ENCODE results near the gene HNRNPH2. TPM values are rescaled to one million over a fixed set of nuclear protein-coding genes. Genes with fewer than 3 reads are reported as not detected.

Gene HNRNPH2
- total RNA-seq, 3 donors from 2014 or later (not counting 1 experiment from before 2014, with no cell fraction given) = 47.3 to 56.1 (median 52.9) TPM

- no peak overlapping the region for H3K27ac ChIP-seq (ENCODE audit: low read length)
- DNase-seq (no peak), ATAC-seq (no peak)
- H3K9me3 Mint-ChIP-seq = no peaks in the 10 kb centered on the region
- no peaks in the 10 kb centered on the region for H3K27me3 Mint-ChIP-seq (ENCODE audit: low read depth in 2 of 2)
- intact Hi-C loops (cut with micrococcal nuclease) = no loop called here
- H3K4me3 ChIP-seq (ENCODE audit: low read length) = peak overlapping the region; percentile 34
- no peaks in the 10 kb centered on the region for H3K36me3 Mint-ChIP-seq
- H3K9me3 ChIP-seq (ENCODE audit: control insufficient read depth, insufficient read depth, low read length) = no peaks in the 10 kb centered on the region
- H3K4me1 ChIP-seq (ENCODE audit: control insufficient read depth, insufficient read depth, low read length) = no peaks in the 10 kb centered on the region
- H3K4me3 Mint-ChIP-seq = no peak overlapping the region
- no peak overlapping the region for H3K27ac Mint-ChIP-seq
- H3K4me1 Mint-ChIP-seq = no peaks in the 10 kb centered on the region
- no peak for TF ChIP-seq CTCF (IDR thresholded peaks at IDR 0.05)
- no peaks in the 10 kb centered on the region for H3K27me3 ChIP-seq (ENCODE audit: control insufficient read depth, insufficient read depth, low read length)
- H3K36me3 ChIP-seq (ENCODE audit: control insufficient read depth, insufficient read depth, low read length) = no peaks in the 10 kb centered on the region
- 60% methylated on average over 7 of the region's 7 CpGs for WGBS (ENCODE audit: insufficient coverage)
These were observed 22.9 kb upstream of the HNRNPH2 start for GRCh38 chrX:101385026-101385684.

GRCh38 chrX:101385795-101386541 lies 22.1 kb upstream of the HNRNPH2 start, which contains the start of gene BTK:
TSS of gene BTK (minus strand) at chrX:101386191. CDS start at chrX:101375284, 10,907 bp downstream.
- DNase-seq = no peak
- no peak within 1 kb of the TSS for H3K4me3 Mint-ChIP-seq
- no peaks in the 10 kb centered on the region for H3K9me3 ChIP-seq (ENCODE audit: control insufficient read depth, insufficient read depth, low read length)
- no peaks in the 10 kb centered on the region for H3K27me3 Mint-ChIP-seq (ENCODE audit: low read depth in 2 of 2)
- ATAC-seq = no peak
- H3K36me3 Mint-ChIP-seq = no peaks in the 10 kb centered on the region
- peak within 1 kb of the TSS; percentile 42 for H3K27ac ChIP-seq (ENCODE audit: low read length)
- 35% methylated on average over 9 of the region's 9 CpGs for WGBS (ENCODE audit: insufficient coverage)
- peak within 1 kb of the TSS; percentile 34 for H3K4me3 ChIP-seq (ENCODE audit: low read length)
- no peaks in the 10 kb centered on the region for H3K36me3 ChIP-seq (ENCODE audit: control insufficient read depth, insufficient read depth, low read length)
- H3K9me3 Mint-ChIP-seq = no peaks in the 10 kb centered on the region
- intact Hi-C loops (cut with micrococcal nuclease) = no loop called here
- TF ChIP-seq CTCF (IDR thresholded peaks at IDR 0.05) = no peak
- peaks cover 5% of the 10 kb centered on the region for H3K4me1 ChIP-seq (ENCODE audit: control insufficient read depth, insufficient read depth, low read length)
- peak within 1 kb of the TSS in 1 of 2 donors; percentile 12 for H3K27ac Mint-ChIP-seq
- peaks cover under 1 to 3% of the 10 kb centered on the region in 2 donors for H3K4me1 Mint-ChIP-seq
- H3K27me3 ChIP-seq (ENCODE audit: control insufficient read depth, insufficient read depth, low read length) = no peaks in the 10 kb centered on the region

- peaks cover 6 to 8% of the 10 kb centered on the region in 2 donors for H3K4me1 Mint-ChIP-seq
- H3K27ac Mint-ChIP-seq = peak overlapping the region in 1 of 2 donors; percentile 12
- no peak overlapping the region for H3K4me3 Mint-ChIP-seq
- H3K36me3 ChIP-seq (ENCODE audit: control insufficient read depth, insufficient read depth, low read length) = no peaks in the 10 kb centered on the region
- H3K9me3 Mint-ChIP-seq = no peaks in the 10 kb centered on the region
- WGBS (ENCODE audit: insufficient coverage) = 59% methylated on average over 6 of the region's 6 CpGs
- H3K9me3 ChIP-seq (ENCODE audit: control insufficient read depth, insufficient read depth, low read length) = no peaks in the 10 kb centered on the region
- H3K4me3 ChIP-seq (ENCODE audit: low read length) = no peak overlapping the region
- DNase-seq (no peak), ATAC-seq (no peak)
- peaks cover 10% of the 10 kb centered on the region for H3K4me1 ChIP-seq (ENCODE audit: control insufficient read depth, insufficient read depth, low read length)
- no peaks in the 10 kb centered on the region for H3K27me3 Mint-ChIP-seq (ENCODE audit: low read depth in 2 of 2)
- H3K27ac ChIP-seq (ENCODE audit: low read length) = peak overlapping the region; percentile 42
- H3K36me3 Mint-ChIP-seq = no peaks in the 10 kb centered on the region
- no peak for TF ChIP-seq CTCF (IDR thresholded peaks at IDR 0.05)
- intact Hi-C loops (cut with micrococcal nuclease) = no loop called here
- no peaks in the 10 kb centered on the region for H3K27me3 ChIP-seq (ENCODE audit: control insufficient read depth, insufficient read depth, low read length)
These were observed 21.5 kb upstream of the HNRNPH2 start for GRCh38 chrX:101386542-101386885.

Data from natural killer cell (primary cell).